Inflammatory macrophage (primary cell): Measurements from ENCODE around the gene RBPJ.

Experiments used
- DNase-seq, 2 donors: peaks; one replicate each; pipeline ENCODE4 v3.0.0-alpha.2; 2020 to 2022

The RBPJ gene

DNA sequence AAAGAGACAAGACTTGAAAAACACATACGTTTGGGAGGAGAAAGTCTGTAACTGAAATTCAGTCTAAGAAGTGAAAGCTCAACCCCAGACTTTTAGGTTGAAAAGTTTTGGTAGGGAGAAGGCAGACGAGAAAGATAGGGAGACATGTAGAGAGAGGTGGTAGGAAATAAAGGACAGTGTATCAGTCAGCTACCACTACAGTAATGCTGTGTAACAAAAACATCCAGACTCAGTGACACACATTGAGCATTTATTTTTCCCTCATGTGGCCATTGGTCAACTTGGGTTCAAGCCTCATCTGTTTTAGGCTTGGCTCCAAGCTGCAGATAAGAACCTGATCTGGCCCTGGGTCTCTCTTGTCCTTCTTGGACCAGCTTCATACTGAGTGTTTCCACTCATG is 142.6 kb downstream of the RBPJ start:
- no peak for DNase-seq

DNA sequence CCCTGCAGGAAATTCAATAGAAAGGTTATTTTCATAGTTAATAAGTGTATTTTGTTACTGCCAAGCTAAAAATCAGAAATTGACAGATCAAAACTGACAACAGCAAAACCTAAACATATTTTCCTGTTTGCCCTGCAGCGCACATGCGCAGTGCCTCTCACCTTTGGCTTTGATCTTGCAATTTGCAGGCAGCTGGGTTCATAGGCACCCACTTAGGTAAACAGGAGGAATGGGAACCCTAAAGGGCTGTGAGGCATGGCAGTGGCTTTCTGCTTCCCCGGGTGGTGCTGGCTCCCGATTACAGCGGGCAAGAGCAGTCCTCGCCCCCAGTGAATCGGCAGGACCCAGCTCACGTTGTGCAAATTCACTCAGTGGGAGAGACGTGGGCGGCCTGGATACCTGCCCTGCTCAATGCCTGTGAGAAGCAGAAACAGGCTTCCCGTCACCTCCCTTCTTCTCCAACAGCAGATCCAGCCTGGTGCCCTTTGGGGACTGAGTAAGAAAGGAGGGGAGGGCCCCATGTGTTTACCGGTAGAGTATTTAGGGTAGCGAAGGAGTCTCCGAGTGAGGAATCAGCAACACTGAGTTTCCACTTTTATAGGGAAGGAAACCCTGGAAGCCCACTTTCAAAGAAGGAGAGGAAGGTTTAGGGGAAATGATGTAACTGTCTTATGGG is 143.7 kb downstream of the RBPJ start:
- no peak for DNase-seq

DNA sequence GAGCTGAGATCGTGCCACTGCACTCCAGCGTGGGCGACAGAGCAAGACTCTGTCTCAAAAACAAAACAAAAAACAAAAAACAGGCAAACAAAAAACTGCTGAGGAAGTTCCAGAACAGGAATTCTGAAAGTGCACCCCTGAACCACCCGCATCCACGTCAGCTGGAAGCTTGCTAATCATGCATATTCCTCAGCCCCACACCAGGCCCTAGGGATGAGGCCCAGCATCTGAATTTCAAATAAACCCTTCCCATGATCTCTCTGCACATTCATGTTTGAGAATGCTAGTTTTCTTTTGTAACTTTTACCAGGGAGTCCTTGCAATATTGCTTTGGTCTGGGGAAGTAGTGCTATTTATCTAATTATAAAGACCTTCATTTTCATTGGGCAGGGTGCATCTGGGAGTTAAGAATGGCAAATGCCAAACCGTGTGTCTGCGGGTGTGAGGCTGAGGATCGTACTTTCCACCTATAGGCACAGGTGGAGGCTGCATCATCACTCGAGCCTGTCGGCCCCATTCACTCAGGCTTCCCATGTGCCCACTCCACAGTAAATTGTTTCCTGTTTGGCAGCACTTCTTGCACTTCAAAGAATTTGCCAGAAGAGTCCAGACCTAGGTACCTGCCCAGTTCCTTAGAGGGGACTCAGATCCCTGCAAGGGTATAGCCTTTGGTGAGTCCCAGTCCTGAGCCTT is 145.9 kb downstream of the RBPJ start:
- no peak for DNase-seq

DNA sequence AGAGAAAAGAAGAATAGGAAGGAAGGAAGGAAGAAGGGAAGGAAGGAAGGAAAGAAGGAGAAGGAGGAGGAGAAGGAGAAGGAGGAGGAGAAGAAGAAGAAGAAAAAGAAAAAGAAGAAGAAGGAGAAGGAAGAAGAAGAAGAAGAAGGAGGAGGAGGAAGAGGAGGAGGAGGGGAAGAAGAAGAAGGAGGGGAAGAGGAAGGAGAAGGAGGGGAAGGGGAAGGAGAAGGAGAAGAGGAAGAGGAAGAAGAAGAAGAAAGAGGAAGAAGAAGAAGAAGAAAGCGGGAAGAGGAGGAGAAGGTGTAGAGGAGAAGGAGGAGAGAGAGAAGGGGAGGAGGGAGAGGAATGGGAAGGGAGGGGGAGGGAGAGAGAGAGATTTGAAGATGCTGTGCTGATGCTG is 146.9 kb downstream of the RBPJ start:
- DNase-seq: no peak

DNA sequence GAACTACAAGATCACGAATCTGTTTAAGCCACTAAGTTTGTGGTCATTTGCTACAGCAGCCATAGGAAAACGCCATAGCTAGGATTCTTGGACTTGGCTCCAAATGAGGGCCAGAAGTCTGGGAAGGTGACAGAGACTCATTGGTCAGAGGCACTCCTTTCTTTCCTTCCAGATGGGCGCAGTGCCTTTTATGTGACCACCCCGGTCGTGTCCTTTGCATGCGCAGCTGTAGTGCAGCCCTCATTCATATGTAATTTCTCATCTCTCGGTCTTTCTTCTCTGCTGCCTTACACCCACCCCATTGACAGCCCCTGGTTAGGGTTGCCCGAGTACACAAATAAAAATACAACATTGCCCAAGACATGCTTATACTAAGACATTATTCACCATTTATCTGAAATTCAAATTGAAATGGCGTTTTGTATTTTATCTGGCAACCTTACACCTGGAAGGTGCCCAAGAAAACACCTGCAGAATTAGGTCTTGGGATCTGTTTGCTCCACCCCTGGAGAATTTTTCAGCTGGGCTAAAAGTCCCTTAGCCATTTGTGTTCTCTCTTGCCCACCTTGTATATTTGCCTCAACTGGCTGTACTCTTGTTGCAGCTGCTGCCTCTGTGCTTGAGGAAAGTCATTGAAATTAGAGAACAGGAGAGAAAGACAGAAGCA is 147.6 kb downstream of the RBPJ start:
- DNase-seq: no peak

DNA sequence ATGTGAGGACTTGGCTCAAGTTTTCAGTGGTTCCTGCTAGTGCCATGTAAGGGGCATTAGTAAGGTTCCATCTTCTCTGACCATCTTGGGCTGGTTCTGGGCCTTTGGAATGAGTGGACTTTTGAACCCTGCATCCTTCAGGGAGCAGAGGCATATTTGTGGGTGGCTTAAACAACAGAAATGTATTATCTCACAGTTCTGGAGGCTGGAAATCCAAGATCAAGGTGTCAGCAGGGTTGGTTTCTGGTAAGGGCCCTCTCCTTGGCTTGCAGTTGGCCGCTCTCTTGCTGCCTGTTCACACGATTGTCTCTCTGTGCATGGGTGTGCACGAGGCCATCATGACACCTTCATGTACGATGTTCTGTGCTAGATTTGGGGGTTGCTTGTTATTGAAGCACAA is 148.2 kb downstream of the RBPJ start:
- no peak for DNase-seq

DNA sequence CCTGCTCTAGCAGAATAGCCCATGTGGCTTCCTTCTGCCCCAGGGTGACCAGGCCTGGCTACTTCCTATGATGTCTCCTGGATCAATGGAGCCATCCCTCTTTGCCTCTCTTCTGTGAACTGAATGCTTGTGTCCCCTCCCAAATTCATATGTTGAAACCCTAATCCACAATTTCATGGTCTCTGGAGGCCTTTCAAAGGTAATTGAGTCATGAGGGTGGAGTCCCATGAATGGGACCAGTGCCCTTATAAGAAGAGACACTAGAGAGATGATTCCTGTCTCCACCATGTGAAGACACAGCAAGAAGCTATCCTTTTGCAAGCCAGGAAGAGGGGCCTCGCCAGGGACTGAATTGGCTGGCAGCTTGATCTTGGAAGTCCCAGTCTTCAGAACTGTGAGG is 151.1 kb downstream of the RBPJ start:
- no peak for DNase-seq

DNA sequence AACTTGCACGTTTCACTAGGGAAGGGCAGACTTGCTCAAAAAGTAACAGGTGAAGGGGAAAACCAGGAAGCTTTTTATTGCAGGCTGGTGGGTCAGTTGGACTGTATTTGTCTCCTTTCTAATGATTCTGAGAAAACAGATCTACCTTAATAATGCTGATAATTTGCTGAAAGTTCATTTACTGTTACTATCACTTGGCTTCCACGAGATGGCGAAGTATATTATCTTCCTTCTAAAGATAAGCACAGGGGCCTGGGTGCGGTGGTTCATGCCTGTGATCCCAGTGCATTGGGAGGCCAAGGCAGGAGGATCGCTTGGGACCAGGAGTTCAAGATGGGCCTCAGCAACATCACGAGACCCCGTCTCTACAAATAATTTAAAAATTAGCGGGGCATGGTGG is 153.1 kb downstream of the RBPJ start:
- DNase-seq: no peak

DNA sequence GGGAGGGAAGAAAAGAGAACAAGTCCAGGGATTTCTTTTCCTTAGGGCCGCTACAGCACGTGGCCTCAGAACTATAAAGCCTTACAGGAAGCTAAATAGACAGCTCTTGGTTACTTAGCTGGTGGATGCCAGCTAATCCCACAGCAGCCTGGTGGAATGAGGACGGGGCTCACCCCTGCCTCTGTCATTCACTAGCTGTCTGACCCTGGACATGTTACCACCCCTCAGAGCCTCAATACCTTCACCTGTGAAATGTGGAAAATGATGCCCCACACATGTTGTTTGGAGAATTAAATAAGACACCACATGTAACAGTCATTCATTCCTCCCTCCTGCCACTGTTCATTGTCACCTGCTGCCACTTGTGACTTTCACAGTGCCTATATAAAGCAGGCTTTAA is 153.7 kb downstream of the RBPJ start:
- DNase-seq: no peak

DNA sequence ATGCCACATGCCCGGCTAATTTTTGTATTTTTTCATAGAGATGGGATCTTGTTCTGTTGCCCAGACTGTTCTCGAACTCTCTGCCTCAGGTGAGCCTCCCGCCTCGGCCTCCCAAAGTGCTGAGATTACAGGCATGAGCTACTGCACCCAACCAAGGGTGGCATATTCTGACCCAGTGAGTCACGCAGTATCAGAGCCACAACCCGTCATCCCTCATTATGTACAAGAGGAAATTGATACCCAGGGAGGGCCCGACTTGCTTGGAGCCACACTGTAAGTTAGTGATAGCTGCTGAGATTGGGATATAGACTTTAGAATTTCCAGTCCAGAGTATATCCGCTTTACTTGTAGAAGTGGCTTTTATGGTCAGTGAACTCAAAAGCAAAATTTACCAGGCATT is 154.9 kb downstream of the RBPJ start:
- no peak for DNase-seq

DNA sequence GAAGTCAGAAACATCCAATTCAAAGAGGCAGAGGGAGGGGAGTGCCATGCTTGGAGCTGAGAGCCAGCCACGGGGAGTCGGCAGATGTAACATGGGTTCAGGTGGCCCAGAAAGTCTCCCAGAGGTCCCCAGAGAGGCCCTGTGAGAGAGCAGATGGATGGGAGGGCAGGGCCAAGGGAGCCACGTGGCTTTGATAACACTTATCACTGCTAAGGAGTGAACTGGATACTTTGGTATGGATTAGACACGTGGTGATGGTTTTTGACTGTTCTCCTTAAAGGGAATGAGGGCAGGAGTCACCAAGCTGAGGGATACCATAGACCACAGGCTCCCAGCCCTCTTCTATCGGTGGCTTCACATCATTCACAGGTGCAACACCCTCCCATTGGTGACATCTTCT is 155.7 kb downstream of the RBPJ start:
- no peak for DNase-seq

DNA sequence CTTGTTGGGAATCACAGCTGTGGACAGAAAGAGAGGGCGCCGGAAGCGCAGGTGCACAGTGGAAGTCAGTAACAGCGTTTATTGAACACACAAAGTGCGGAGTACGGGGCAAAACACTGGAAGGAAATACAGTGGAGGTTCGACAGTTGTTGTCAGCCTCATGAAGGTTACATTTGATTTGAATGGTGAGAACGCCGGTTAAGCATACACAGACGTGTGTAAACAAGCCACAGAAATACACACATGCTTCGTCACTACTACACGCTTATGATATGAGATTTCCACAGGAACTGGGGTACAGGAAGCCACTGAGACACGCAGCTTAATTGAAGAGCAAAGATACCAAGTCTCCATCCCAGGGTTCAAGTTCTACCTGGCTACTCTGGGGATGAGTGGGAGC is 157.5 kb downstream of the RBPJ start:
- no peak for DNase-seq

DNA sequence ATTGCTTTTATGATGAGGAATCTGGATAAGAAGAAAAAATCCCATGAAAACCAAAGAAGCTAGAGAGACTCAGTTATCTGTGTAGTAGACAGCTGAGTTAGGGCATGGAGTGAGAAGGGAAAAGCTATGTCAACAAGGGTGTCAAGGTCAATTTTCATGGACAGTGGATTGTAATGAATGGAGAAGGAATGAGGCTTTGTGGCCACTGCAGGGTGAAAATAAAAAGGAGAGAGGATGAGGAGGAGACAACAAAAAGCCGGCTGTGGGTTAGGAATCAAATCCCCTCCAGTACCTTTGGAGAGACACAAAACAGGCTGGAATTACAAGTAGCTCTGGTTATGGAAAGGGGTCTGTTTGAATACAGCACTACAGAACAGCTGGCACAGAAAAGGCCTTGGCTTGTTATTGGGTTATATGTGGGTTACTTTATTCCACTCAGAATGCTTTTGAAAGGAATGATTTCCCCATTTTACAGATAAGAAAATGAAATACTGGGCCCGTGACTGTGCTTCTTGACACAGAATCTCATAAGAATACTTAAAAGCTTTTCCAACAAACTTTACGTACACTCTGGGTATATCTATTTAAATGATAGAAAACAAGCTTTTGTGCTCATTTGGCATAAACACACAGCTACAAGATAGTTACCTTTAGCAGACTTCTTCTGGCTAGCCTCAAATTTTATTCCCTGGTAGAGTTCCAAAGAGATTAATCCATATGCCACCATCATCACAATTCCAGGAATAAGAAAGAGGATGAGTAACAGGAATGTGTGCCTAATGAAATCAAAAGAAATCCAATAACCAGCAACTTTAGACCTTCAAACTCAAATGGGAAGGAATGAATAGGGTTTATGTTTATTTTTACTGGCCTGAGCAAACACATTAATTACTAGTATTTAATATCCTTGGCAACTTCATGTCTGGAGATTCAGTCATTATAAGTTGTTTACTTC is 162.0 kb downstream of the RBPJ start:
- DNase-seq: no peak

DNA sequence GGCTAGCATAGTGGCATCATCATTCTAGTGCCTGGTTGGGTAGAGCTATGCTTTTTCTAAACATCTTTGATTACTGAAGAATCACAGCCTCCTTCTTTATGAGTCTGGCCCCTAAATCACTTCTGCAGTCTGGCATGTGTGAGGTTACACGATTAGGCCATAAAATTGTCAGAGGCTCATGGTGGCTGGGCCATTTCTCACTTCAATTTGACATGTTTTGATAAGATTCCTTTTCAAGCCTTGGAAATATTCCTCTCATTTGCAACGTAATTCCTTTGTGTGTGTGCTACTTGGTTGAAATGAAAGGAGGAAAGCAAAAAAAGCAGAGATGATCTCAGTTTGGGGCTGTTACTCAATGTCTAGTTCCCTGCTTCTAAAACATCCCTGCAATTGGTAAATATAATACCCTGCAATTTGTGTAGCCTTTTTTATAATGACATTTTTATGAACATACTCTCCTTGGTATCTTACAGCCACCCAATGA is 163.3 kb downstream of the RBPJ start:
- DNase-seq: no peak

DNA sequence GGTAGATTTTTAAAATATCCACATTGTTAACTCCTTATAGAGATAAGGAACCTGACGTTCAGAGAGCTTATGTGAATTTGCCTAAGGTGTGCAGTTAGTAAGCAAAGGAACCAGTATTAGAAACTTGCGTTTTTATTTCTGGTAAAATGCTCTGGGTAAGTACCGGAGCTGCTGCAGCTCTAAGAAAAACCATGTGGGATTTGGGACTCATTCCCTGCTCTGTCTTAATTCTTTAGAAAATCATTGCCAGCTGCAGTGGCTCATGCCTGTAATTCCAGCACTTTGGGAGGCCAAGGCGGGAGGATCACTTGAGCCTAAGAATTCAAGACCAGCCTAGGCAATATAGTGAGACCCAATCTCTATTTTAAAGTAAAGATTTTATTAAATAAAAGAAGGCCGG is 163.7 kb downstream of the RBPJ start:
- DNase-seq: no peak
